ENCODE measurements around the gene GADD45GIP1.
"Not testable (repeated sequence)": the region's sequence is repeated elsewhere in the genome, so short reads cannot be mapped to it uniquely, and the experiment has no call there.

The GADD45GIP1 gene

GRCh38 chr19:12938779-12939601 is 18.0 kb downstream of the GADD45GIP1 start:
- DNase-seq, result no peak

DNA sequence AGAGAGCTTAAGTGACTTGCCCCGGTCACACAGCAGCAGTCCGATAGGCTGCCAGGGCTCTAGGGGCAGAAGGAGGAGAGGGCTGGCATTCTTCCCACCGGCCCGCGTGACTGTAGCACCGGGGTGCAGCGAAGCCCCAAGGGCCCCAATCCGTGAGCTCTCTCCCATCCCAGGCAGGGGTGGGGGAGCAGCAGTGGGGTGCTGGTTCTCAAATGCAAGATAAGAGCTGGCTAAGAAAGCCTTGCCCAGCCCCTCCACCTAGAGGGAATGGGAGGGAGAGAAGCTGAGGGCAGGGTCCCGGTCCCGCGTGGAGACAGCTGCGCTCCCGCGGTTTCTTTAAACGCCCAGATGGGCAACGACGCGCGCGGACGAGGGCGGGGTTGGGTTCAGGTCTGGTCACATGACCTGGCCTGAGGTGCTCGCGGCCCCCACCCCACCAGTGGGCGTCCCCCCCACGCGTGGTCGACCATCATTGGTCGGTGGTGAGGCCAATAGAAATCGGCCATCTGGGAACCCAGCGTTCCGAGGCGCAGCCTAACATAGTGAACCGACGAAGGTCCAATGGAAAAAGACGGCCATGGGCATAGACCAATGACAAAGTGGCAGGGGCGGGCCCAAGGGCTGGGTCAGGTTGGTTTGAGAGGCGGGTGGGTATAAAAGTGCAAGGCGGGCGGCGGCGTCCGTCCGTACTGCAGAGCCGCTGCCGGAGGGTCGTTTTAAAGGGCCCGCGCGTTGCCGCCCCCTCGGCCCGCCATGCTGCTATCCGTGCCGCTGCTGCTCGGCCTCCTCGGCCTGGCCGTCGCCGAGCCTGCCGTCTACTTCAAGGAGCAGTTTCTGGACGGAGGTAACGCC is 18.9 kb downstream of the GADD45GIP1 start, which contains the start of gene CALR:
CALR (plus strand) TSS at position 683 of the 852 bp plus-strand sequence; CDS start at position 754, 71 bp downstream.
- DNase-seq, result peak; percentile 98

DNA sequence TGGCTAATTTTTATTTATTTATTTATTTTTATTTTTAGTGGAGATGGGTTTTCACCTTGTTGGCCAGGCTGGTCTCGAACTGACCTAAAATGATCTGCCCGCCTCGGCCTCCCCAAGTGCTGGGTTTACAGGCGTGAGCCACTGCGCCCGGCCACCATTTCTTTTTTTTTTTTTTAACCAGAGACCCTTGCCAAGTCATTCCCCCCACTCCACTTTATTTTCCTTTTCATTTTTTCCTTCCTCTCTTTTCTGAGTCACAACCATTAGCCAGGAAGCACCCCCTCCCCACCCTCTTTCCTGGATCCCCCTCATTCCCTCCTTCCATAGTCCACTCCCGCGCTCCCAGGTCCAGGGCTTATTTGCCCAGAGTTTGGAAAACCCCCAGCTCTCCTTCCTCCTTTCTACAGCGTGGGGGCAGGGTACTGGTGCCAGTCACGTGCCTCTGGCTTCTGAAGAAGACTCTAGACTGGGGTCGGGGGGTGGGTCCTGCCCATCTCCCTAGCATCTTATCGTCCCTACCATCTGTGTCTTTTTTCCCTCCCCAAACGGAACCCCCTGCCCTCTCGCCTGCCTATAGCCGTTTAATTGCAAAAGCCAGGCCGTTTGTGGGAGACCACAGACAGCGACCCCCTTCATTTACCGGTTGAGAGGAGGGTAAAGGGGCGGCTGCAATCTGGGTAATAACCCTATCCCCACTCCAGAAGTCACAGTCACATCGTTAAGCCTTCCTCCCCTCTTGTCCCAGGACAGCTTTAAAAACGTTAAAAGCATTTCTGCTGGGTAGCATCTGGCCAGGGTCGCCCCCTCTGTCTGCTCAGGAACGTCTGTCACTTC is 19.7 kb downstream of the GADD45GIP1 start:
- no peak for DNase-seq

- DNase-seq, result no peak
Measured at GRCh38 chr19:12936582-12936981, 20.4 kb downstream of the GADD45GIP1 start.

DNA sequence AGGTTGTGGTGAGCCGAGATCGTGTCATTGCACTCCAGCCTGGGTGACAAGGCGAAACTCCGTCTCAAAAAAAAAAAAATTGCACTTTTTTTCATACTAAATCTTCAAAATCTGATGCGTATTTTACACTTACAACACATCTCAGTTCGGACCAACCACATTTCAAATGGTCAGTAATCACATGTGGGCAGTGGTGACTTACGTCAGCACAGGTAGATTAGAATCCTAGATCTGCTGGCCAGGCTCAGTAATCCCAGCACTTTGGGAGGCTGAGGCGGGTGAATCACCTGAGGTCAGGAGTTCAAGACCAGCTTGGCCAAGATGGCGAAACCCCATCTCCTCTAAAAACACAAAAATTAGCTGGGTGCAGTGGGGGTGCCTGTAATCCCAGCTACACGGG is 22.0 kb downstream of the GADD45GIP1 start:
- no peak for DNase-seq

- DNase-seq, result peak; percentile 80
Measured at GRCh38 chr19:12933287-12934072, 23.5 kb downstream of the GADD45GIP1 start, which contains the start of gene FARSA. Gene FARSA (minus strand): TSS chr19:12933711. CDS start chr19:12933696, 15 bp downstream.

GRCh38 chr19:12932392-12933286 is 24.4 kb downstream of the GADD45GIP1 start:
- DNase-seq, result no peak

DNA sequence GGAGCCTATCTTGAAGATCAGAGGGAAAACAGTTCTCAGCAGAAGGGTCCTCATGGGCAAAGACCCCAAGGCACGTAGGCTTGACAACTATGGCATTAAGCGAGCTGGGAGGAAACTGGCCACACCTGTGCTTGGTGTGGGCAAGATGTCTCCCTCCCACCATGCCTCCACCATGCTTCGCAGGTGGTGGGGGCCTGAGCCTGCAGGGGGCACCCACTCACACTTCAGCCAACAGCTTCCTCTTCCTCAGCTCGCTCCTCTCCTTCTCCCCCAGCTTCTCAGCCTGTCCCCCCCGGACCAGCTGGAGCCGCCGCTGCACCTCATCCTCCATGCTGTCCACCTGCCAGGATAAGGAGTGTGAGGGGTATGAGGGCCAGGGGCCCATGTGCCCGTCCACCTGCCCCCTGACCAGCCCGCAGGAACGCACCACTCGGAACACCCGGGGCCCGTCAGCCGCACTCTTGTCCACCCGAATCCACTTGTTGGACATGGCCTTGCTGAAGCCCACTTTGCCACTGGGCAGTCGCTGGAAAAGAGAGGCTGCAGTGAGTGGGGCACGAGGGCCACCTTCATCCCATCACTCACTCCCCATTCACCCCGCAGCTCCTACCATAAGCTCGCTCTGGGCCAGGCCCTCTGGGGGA is 26.9 kb downstream of the GADD45GIP1 start:
- no peak for DNase-seq

GRCh38 chr19:12924621-12925310 is 32.3 kb downstream of the GADD45GIP1 start:
- DNase-seq, result no peak

- no peak for DNase-seq
Measured at GRCh38 chr19:12922959-12923358, 34.1 kb downstream of the GADD45GIP1 start.

DNA sequence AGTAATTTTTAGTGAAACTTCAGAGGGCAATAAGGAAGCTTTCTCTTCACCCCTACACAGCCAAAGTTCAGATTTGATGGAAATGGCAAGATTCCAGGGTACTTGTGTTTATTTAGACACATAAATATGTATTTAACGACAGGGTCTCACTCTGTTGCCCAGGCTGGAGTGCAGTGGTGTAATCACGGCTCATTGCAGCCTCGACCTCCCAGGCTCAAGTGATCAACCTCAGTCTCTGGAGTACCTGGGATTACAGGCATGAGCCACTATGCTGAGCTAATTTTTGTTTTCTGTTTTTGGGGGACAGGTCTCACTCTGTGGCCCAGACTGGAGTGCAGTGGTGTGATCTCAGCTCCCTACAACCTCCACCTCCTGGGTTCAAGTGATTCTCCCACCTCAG is 36.0 kb downstream of the GADD45GIP1 start:
- DNase-seq, result no peak

- no peak for DNase-seq
Measured at GRCh38 chr19:12918253-12918652, 38.8 kb downstream of the GADD45GIP1 start.

GRCh38 chr19:12915860-12916259 is 41.2 kb downstream of the GADD45GIP1 start:
- not testable (repeated sequence) for DNase-seq

GRCh38 chr19:12913851-12914690 is 43.0 kb downstream of the GADD45GIP1 start:
- DNase-seq, result no peak

DNA sequence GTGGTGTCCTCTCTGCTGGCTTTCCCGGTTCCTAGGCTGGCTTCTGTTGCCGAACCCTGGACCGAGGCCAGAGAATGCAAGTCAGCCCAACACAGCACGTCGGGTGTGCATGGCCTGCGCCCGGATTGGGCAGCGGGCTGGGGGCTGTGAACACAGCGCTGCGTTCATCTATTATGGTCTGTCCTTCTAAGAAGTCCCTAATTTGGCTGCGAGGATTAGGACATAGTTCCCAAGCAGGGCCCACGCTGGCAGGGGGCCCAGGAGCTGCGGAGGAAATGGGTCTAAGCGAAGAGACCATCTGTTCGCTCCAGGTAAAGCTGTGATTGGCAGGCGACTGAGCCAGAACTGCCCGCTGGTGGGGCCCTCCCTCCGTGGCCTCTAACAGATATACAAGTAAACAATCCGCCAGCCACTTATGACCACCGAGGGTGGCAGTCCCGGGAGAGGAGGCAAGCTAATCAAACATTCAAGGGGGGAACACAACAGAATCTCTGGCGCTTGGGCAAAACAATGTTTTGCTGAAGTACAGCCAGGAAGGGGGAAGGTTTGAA is 43.9 kb downstream of the GADD45GIP1 start:
- peak; percentile 93 for DNase-seq

DNA sequence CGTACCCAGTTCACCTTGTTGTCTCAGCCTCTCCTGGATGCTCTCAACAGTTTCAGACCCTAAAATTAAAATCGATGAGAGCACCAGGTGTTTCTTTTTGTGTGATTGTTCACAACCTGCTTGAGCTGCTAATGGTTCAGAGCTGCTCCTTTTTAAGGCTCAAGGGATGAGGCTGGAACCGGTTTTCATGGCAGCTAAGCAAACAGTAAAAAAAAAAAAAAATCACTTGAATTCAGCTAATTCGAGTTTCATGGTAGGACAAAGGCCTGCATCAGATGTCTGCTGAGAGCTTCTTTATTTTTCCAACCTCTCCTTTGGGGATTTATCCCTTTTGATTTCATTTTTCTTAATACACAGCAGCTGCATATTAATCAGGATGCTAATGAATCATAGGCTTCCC is 44.5 kb downstream of the GADD45GIP1 start:
- DNase-seq, result peak; percentile 82

DNA sequence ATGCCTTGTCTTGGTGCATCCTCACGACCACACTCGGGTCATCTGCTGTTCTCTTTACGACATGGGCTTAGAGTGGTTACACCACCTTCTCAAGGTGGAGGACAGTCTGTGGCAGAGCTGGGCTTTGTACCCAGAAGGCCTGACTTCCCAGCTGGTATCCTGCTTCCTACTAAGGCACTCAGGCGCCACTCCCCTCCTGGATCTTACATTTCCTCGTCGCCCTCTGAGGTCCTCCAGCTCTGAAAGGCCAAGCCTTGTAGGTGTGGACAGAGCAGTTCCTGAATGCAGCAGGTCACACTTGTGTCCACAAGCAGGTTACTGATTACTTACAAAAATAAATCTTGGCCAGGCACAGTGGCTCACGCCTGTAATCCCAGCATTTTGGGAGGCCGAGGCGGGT is 49.9 kb downstream of the GADD45GIP1 start:
- DNase-seq, result no peak
